Right ventricle myocardium inferior (tissue), 1 donor: ENCODE data around the gene CDR2. TPM values are rescaled to one million over a fixed set of nuclear protein-coding genes. Genes with fewer than 3 reads are reported as not detected.
A peak's percentile ranks its signal among the peaks of the same experiment; 100 is the strongest.
"Not testable (repeated sequence)": the region's sequence is repeated elsewhere in the genome, so short reads cannot be mapped to it uniquely, and the experiment has no call there.

Source experiments
- ATAC-seq: fragments of 200-7000 bp; cut with Tn5 transposase; one replicate; pipeline ENCODE4 v1.9.1; 2020; ENCODE audit warnings: mild to moderate bottlenecking, moderate library complexity
- DNase-seq: peaks from one replicate; pipeline ENCODE4 v3.0.0; 2021; ENCODE audit errors: missing footprints
- intact Hi-C: fragments of 100-400 bp; cut with DNase I; formaldehyde crosslinking; loops from one replicate; pipeline ENCODE4 v1.11.0; 2022
- total RNA-seq: library from RNA; stranded (reverse); fragmentation: NEBNext Ultra II Directional; extraction: Animal tissue kit (Norgen Biotek cat#: 25700); gene quantifications from one replicate; pipeline ENCODE4 v1.2.1, GENCODE V29; 2021
- donor health status: DM: no; HTN: yes; CAD: no; lungs with severe emphysema.

Gene CDR2
- total RNA-seq, 1 donor from 2014 or later = 6.7 TPM

GRCh38 chr16:22317001-22317530 lies 57.4 kb downstream of the CDR2 start:
- ATAC-seq = no peak
- DNase-seq = peak; percentile 34
- intact Hi-C loops = no loop called here

- DNase-seq = peak; percentile 67
- intact Hi-C loops = no loop called here
- no peak for ATAC-seq
These were observed 58.0 kb downstream of the CDR2 start for GRCh38 chr16:22316411-22316811.

- intact Hi-C loops = no loop called here
- no peak for DNase-seq
- ATAC-seq = no peak
These were observed 58.4 kb downstream of the CDR2 start for GRCh38 chr16:22315979-22316378.

GRCh38 chr16:22314661-22315626 lies 59.5 kb downstream of the CDR2 start:
- intact Hi-C loops = no loop called here
- DNase-seq (peak; percentile 53), ATAC-seq (no peak)

GRCh38 chr16:22313876-22314470 lies 60.4 kb downstream of the CDR2 start:
- ATAC-seq (no peak), DNase-seq (no peak)
- intact Hi-C loops = no loop called here

- intact Hi-C loops = no loop called here
- ATAC-seq = no peak
- DNase-seq = no peak
These were observed 61.3 kb downstream of the CDR2 start for GRCh38 chr16:22312897-22313781.

GRCh38 chr16:22311520-22311919 lies 62.9 kb downstream of the CDR2 start:
- intact Hi-C loops = no loop called here
- DNase-seq (no peak), ATAC-seq (no peak)

- intact Hi-C loops = no loop called here
- DNase-seq = no peak
- no peak for ATAC-seq
These were observed 65.4 kb downstream of the CDR2 start for GRCh38 chr16:22308824-22309520.

- ATAC-seq (no peak), DNase-seq (no peak)
- intact Hi-C loops = no loop called here
These were observed 66.6 kb downstream of the CDR2 start for GRCh38 chr16:22307838-22308237.

GRCh38 chr16:22306788-22307187 lies 67.6 kb downstream of the CDR2 start:
- DNase-seq = no peak
- intact Hi-C loops = no loop called here
- no peak for ATAC-seq

GRCh38 chr16:22304411-22304810 lies 70.0 kb downstream of the CDR2 start:
- ATAC-seq (no peak), DNase-seq (no peak)
- intact Hi-C loops = no loop called here

- ATAC-seq = no peak
- no peak for DNase-seq
- intact Hi-C loops = no loop called here
These were observed 71.5 kb downstream of the CDR2 start for GRCh38 chr16:22302776-22303363.

- DNase-seq, intact Hi-C loops: not testable (repeated sequence)
These were observed 73.0 kb downstream of the CDR2 start for GRCh38 chr16:22301423-22301822.

GRCh38 chr16:22300427-22301071 lies 73.9 kb downstream of the CDR2 start:
- ATAC-seq = peak; percentile 22
- DNase-seq = no peak
- intact Hi-C loops = no loop called here

More at GRCh38 chr16:22301423-22301822, 73.0 kb downstream of the CDR2 start:
- not testable (repeated sequence) for ATAC-seq

- no peak for ATAC-seq
- intact Hi-C loops = loop anchor here (5.0 kb wide), 1 partner anchor 292 kb away; the partner anchor contains the start of gene MOSMO
These were observed 75.4 kb downstream of the CDR2 start for GRCh38 chr16:22299036-22299435.

GRCh38 chr16:22297871-22298733 lies 76.3 kb downstream of the CDR2 start:
- no peak for DNase-seq
- intact Hi-C loops = loop anchor here (1.0 to 5.0 kb wide), 3 partner anchors 92 to 291 kb away; partner anchors contain the start of genes EEF2K and MOSMO
- ATAC-seq = peak; percentile 56

More at GRCh38 chr16:22299036-22299435, 75.4 kb downstream of the CDR2 start:
- DNase-seq = no peak
